Stimulated activated naive CD8-positive, alpha-beta T cell treated with anti-CD3 and anti-CD28 coated beads, Interleukin-15, amount 100 ng/mL, for 72 hours (primary cell): Measurements from ENCODE around the gene UNC45B.
A peak's percentile ranks its signal among the peaks of the same experiment; 100 is the strongest.
"Not testable (repeated sequence)": the region's sequence is repeated elsewhere in the genome, so short reads cannot be mapped to it uniquely, and the experiment has no call there.

ENCODE experiments used
- ATAC-seq: fragments of 150-1000 bp; cut with Tn5 transposase; 2 replicates; pipeline ENCODE4 v1.10.0; 2021; ENCODE audit warnings: mild to moderate bottlenecking, moderate library complexity
- DNase-seq, 2 donors: peaks; one replicate each; pipeline ENCODE4 v3.0.0; 2021 to 2022
- H3K27ac Mint-ChIP-seq, 2 donors: one replicate each; pipeline ENCODE4 v1.8.0; 2022; ENCODE audit warnings: mild to moderate bottlenecking in 2 of 2, mixed read lengths in 2 of 2, moderate library complexity in 2 of 2
- H3K27me3 Mint-ChIP-seq: one replicate; pipeline ENCODE4 v1.8.0; 2022; ENCODE audit warnings: mixed read lengths
- H3K4me1 Mint-ChIP-seq: one replicate; pipeline ENCODE4 v1.8.0; 2022; ENCODE audit warnings: mild to moderate bottlenecking, mixed read lengths
- H3K4me3 Mint-ChIP-seq, 2 donors: one replicate each; pipeline ENCODE4 v1.8.0; 2022; ENCODE audit warnings: mild to moderate bottlenecking in 2 of 2, mixed read lengths in 2 of 2, moderate library complexity in 1 of 2
- H3K9me3 Mint-ChIP-seq, 2 donors: one replicate each; pipeline ENCODE4 v1.8.0; 2022; ENCODE audit warnings: mixed read lengths in 2 of 2

Gene UNC45B

GRCh38 chr17:35147375-35147905 lies at the start of gene UNC45B:
TSS of gene UNC45B (plus strand) at chr17:35147817. CDS start at chr17:35148264, 447 bp downstream.
- no peak for DNase-seq
- ATAC-seq, result no peak
- H3K27me3 Mint-ChIP-seq, result no peaks in the 10 kb centered on the region
- H3K4me1 Mint-ChIP-seq, result peaks cover 2% of the 10 kb centered on the region
- no peak within 1 kb of the TSS for H3K4me3 Mint-ChIP-seq
- peak within 1 kb of the TSS; percentile 19 to 69 for H3K27ac Mint-ChIP-seq
- no peaks in the 10 kb centered on the region for H3K9me3 Mint-ChIP-seq

- no peaks in the 10 kb centered on the region for H3K9me3 Mint-ChIP-seq
- H3K27ac Mint-ChIP-seq, result no peak overlapping the region
- DNase-seq (no peak), ATAC-seq (no peak)
- peaks cover 18% of the 10 kb centered on the region for H3K4me1 Mint-ChIP-seq
- no peak overlapping the region for H3K4me3 Mint-ChIP-seq
- no peaks in the 10 kb centered on the region for H3K27me3 Mint-ChIP-seq
Observed at GRCh38 chr17:35099908-35100307, 47.7 kb upstream of the UNC45B start.

GRCh38 chr17:35101036-35101435 lies 46.6 kb upstream of the UNC45B start:
- H3K4me1 Mint-ChIP-seq, result peaks cover 18% of the 10 kb centered on the region
- H3K9me3 Mint-ChIP-seq, result no peaks in the 10 kb centered on the region
- H3K27me3 Mint-ChIP-seq, result no peaks in the 10 kb centered on the region
- H3K4me3 Mint-ChIP-seq, result no peak overlapping the region
- ATAC-seq (no peak), DNase-seq (no peak)
- H3K27ac Mint-ChIP-seq, result peak overlapping the region in 1 of 2 donors; percentile 8

DNA sequence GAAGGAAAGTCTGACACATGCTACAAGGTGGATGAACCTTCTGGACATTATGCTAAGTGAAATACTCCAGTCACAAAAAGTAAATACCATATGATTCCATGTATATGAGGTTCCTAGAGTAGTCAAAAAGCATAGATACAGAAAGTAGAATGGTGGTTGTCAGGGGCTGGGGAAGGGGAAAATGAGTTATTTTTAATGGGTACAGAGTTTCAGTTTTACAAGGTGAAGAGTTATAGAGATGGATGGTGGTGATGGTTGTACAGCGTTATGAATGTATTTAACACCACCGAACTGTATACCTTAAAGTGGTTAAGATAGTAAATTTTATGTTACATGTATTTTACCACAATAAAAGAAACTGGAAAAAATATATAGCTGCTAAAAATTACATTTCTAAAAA lies 45.9 kb upstream of the UNC45B start:
- Mint-ChIP-seq H3K27ac (no peak overlapping the region), H3K4me3 (no peak overlapping the region), H3K9me3 (no peaks in the 10 kb centered on the region), H3K27me3 (no peaks in the 10 kb centered on the region), H3K4me1 (peaks cover 18% of the 10 kb centered on the region)
- peak; percentile 67 for ATAC-seq
- DNase-seq, result no peak

DNA sequence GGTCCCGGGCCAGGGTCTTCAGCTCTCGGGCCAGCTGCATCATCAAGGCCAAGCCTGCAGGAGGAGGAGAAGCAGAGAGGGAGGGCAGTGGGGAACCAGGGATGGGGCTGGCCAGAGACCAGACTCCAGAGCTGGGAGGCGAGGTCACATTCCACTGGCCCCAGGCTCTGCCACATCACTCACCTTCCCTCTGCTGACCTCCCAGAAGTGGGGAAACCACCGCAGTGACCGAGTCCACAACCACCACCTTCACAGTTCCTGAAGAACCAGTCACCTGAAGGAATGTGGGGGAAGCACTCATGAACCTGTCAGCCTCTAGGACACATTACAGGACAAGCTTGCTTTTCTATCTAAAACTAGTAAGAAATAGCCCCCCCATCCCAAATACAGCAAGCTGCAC lies 44.3 kb upstream of the UNC45B start:
- H3K4me3 Mint-ChIP-seq, result no peak overlapping the region
- peak overlapping the region in 1 of 2 donors; percentile 59 for H3K27ac Mint-ChIP-seq
- H3K27me3 Mint-ChIP-seq, result no peaks in the 10 kb centered on the region
- H3K4me1 Mint-ChIP-seq, result peaks cover 12% of the 10 kb centered on the region
- DNase-seq, result no peak
- no peaks in the 10 kb centered on the region for H3K9me3 Mint-ChIP-seq
- ATAC-seq, result no peak

DNA sequence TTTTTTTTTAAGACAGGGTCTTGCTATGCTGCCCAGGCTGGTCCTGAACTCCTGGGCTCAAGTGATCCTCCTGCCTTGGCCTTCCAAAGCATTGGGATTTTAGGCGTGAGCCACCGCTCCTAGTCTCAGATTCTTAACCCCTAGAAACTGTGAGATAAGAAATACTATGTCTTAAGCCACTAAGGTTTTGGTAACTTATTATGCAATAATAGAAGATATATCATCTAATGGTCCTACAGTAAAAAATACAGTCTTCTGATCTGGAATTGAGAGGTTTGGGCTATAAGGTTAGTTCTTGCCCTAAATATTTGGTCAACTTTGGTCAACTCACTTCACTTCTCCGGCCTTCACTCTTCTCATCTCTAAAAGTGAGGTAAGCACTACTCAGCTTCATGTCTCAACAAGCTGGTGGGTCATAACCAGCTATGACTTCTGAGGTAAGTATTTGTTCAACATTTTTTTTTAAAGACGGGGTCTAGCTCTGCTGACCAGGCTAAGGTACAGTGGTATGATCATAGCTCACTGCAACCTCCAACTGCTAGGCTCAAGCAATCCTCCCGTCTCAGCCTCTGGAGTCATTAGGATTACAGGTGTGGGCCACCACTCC lies 42.7 kb upstream of the UNC45B start:
- Mint-ChIP-seq H3K4me3 (no peak overlapping the region), H3K27me3 (no peaks in the 10 kb centered on the region), H3K4me1 (peaks cover 12% of the 10 kb centered on the region), H3K27ac (no peak overlapping the region), H3K9me3 (no peaks in the 10 kb centered on the region)
- ATAC-seq (no peak), DNase-seq (no peak)

DNA sequence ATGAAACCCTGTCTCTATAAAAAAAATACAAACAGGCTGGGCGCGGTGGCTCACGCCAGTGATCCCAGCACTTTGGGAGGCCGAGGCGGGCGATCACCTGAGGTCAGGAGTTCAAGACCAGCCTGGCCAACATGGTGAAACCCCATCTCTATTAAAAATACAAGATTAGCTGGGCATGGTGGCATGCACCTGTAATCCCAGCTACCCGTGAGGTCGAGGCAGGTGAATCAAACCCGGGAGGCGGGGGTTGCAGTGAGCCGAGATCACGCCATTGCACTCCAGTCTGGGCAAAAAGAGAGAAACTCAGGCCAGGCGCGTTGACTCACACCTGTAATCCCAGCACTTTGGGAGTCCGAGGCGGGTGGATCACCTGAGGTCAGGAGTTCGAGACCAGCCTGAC lies 36.8 kb upstream of the UNC45B start:
- not testable (repeated sequence) for ATAC-seq, H3K27me3 Mint-ChIP-seq, H3K27ac Mint-ChIP-seq, H3K9me3 Mint-ChIP-seq, DNase-seq, H3K4me3 Mint-ChIP-seq
- peaks cover 11% of the 10 kb centered on the region for H3K4me1 Mint-ChIP-seq

GRCh38 chr17:35116845-35117244 lies 30.8 kb upstream of the UNC45B start:
- H3K27me3 Mint-ChIP-seq, result no peaks in the 10 kb centered on the region
- ATAC-seq, result no peak
- peak overlapping the region in 1 of 2 donors; percentile 19 for H3K27ac Mint-ChIP-seq
- H3K4me3 Mint-ChIP-seq, result no peak overlapping the region
- peaks cover 53% of the 10 kb centered on the region for H3K4me1 Mint-ChIP-seq
- no peak for DNase-seq
- no peaks in the 10 kb centered on the region for H3K9me3 Mint-ChIP-seq

- H3K9me3 Mint-ChIP-seq, result no peaks in the 10 kb centered on the region
- H3K27ac Mint-ChIP-seq, result peak overlapping the region in 1 of 2 donors; percentile 41
- no peaks in the 10 kb centered on the region for H3K27me3 Mint-ChIP-seq
- ATAC-seq (peak; percentile 63), DNase-seq (peak; percentile 28 to 54)
- peak overlapping the region; percentile 90 to 98 for H3K4me3 Mint-ChIP-seq
- H3K4me1 Mint-ChIP-seq, result peaks cover 50% of the 10 kb centered on the region
Observed at GRCh38 chr17:35117984-35118383, 29.6 kb upstream of the UNC45B start.

GRCh38 chr17:35119370-35120165 lies 28.0 kb upstream of the UNC45B start, which contains the start of gene RAD51D:
TSS of gene RAD51D (minus strand) at chr17:35119860. CDS start at chr17:35119613, 247 bp downstream.
- Mint-ChIP-seq H3K4me1 (peaks cover 43% of the 10 kb centered on the region), H3K27me3 (no peaks in the 10 kb centered on the region), H3K4me3 (peak within 1 kb of the TSS; percentile 90 to 98), H3K27ac (peak within 1 kb of the TSS; percentile 97 to 98), H3K9me3 (no peaks in the 10 kb centered on the region)
- ATAC-seq, result peak; percentile 91
- DNase-seq, result peak; percentile 85 to 86

DNA sequence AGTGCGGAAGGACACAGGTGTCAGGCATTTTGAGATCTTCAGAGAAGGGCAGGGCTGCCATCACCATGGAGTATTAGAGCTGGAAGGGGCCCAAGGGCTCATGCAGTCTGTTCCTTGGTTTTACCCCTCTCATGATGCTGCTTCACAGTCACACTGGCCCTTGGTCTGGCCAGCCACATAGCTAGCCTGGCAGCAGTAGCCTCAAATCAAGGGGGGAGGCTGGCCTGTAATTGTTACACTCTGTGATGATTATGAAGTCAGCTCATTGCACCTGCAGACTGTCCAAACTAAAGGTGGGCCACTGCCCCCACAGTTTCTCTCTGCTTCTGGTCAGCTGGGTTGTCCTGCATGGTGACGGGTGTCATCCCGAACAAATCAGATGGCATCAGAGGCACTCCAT lies 26.3 kb upstream of the UNC45B start, which contains the start of gene FNDC8:
TSS of gene FNDC8 (plus strand) at position 301 of the 400 bp plus-strand sequence. CDS start at position 380, 79 bp downstream.
- ATAC-seq (no peak), DNase-seq (no peak)
- H3K27me3 Mint-ChIP-seq, result no peaks in the 10 kb centered on the region
- H3K4me3 Mint-ChIP-seq, result peak within 1 kb of the TSS in 1 of 2 donors; percentile 5
- H3K27ac Mint-ChIP-seq, result no peak within 1 kb of the TSS
- H3K4me1 Mint-ChIP-seq, result peaks cover 37% of the 10 kb centered on the region
- H3K9me3 Mint-ChIP-seq, result no peaks in the 10 kb centered on the region

DNA sequence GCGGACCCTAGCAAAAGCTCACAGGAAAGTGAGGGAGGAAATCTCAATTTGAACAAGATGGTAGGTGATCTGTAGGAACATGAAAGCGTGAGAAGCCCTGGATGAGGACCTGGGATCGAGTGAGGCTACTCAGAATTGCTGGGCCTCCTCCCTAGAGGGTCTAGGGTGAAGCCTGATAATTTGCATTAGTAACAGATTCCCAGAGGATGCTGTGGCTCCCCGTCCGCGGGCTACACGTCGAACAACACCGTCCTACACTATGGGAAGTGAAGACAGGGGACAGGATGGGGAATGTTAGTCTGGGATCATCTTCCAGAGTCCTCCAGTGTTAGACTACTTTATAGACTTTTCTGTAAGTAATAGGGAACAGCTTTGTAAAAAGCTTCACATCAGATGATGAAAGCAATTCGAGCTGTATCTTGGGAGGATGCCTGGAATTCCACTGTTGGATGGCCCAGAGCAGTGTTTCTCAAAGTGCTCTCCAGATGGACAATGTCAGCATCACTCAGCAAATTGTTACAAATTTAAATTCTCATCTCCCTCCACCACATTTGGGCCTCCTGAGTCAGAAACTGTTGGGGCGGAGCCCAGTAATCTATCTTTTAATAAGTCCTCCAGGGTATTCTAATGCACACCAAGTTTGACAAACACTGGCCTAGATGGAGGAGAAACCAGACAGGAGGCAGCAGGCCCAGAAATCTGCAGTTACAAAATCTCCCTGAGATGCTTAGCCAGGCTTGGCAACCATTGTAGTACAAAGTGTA lies 19.7 kb upstream of the UNC45B start:
- no peaks in the 10 kb centered on the region for H3K27me3 Mint-ChIP-seq
- H3K9me3 Mint-ChIP-seq, result no peaks in the 10 kb centered on the region
- DNase-seq (no peak), ATAC-seq (no peak)
- H3K4me1 Mint-ChIP-seq, result peaks cover 8% of the 10 kb centered on the region
- H3K27ac Mint-ChIP-seq, result peak overlapping the region in 1 of 2 donors; percentile 41
- H3K4me3 Mint-ChIP-seq, result no peak overlapping the region

- no peak overlapping the region for H3K4me3 Mint-ChIP-seq
- ATAC-seq, result no peak
Observed at GRCh38 chr17:35129154-35129972, 18.3 kb upstream of the UNC45B start.

GRCh38 chr17:35129973-35130351 lies 17.7 kb upstream of the UNC45B start:
- Mint-ChIP-seq H3K4me3 (no peak overlapping the region), H3K27ac (peak overlapping the region in 1 of 2 donors; percentile 69), H3K4me1 (peaks cover 9% of the 10 kb centered on the region), H3K27me3 (no peaks in the 10 kb centered on the region), H3K9me3 (no peaks in the 10 kb centered on the region)
- DNase-seq (no peak), ATAC-seq (peak; percentile 35)

More at GRCh38 chr17:35129154-35129972, 18.3 kb upstream of the UNC45B start:
- Mint-ChIP-seq H3K27ac (no peak overlapping the region), H3K27me3 (no peaks in the 10 kb centered on the region), H3K9me3 (no peaks in the 10 kb centered on the region), H3K4me1 (peaks cover 9% of the 10 kb centered on the region)
- DNase-seq, result no peak

DNA sequence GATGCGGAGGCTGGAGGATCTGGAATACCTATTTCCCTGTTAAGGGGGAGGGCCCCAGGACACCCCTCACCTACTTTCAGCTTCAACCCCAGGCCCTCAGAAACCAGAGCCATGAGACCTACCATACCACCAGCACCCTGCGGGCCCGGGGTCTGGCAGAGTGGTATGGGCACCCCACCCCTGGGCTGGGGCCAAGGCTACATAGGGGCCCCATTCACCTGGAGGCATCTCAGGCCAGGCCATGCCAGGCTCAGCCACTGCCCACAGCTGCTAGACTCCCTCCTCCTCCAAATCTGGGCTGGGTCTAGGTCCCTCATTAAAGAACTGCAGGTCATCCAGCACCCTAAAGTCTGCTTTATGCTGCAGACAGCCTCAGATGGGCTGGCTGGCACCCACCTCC lies 17.2 kb upstream of the UNC45B start:
- peak; percentile 51 for ATAC-seq
- peaks cover 9% of the 10 kb centered on the region for H3K4me1 Mint-ChIP-seq
- no peak overlapping the region for H3K4me3 Mint-ChIP-seq
- H3K27me3 Mint-ChIP-seq, result no peaks in the 10 kb centered on the region
- no peak for DNase-seq
- peak overlapping the region in 1 of 2 donors; percentile 69 for H3K27ac Mint-ChIP-seq
- no peaks in the 10 kb centered on the region for H3K9me3 Mint-ChIP-seq
